Endothelial cell of umbilical vein (primary cell): ENCODE results near the gene RPS14.

ENCODE experiments used
- EZH2 ChIP-seq: IDR thresholded peaks from 2 replicates; pipeline ENCODE4 v1.6.1; 2012; ENCODE audit warnings: borderline replicate concordance, low read depth, mild to moderate bottlenecking, moderate library complexity, low read length, inconsistent platforms; ENCODE audit not compliant: severe bottlenecking
- GATA2 ChIP-seq: IDR thresholded peaks from 2 replicates; pipeline ENCODE4 v1.7.0; 2011; ENCODE audit warnings: low read depth, mild to moderate bottlenecking, moderate library complexity, mixed read lengths, low read length; ENCODE audit not compliant: insufficient read length, insufficient read depth
- MYC ChIP-seq: IDR thresholded peaks from one replicate; pipeline ENCODE4 v1.6.1; 2011; ENCODE audit warnings: mild to moderate bottlenecking, low read depth, low read length
- POLR2A ChIP-seq: IDR thresholded peaks from 2 replicates; pipeline ENCODE4 v1.6.1; 2012; ENCODE audit warnings: low read depth, mild to moderate bottlenecking, control low read depth, low read length
- POLR2AphosphoS5 ChIP-seq: IDR thresholded peaks from 2 replicates; pipeline ENCODE4 v1.6.1; 2012; ENCODE audit warnings: low read depth, mild to moderate bottlenecking, control low read depth, low read length, moderate library complexity; ENCODE audit not compliant: insufficient read depth
- TF ChIP-seq, protein P1 (sequence below): IDR thresholded peaks from 2 replicates; pipeline ENCODE4 v1.6.1; 2011; ENCODE audit not compliant: insufficient read depth, insufficient read length
- TF ChIP-seq, protein P2 (sequence below), 2 donors: IDR thresholded peaks; 1 replicate in 1 of 2; 2 replicates in 1 of 2; pipeline ENCODE4 v1.5.1; 2011; ENCODE audit warnings: low read length in 2 of 2, mild to moderate bottlenecking in 2 of 2, moderate library complexity in 2 of 2, control low read depth in 1 of 2, inconsistent platforms in 1 of 2, low read depth in 1 of 2; ENCODE audit not compliant: insufficient read depth in 1 of 2; ENCODE audit errors: extremely low read depth in 1 of 2

DNA sequence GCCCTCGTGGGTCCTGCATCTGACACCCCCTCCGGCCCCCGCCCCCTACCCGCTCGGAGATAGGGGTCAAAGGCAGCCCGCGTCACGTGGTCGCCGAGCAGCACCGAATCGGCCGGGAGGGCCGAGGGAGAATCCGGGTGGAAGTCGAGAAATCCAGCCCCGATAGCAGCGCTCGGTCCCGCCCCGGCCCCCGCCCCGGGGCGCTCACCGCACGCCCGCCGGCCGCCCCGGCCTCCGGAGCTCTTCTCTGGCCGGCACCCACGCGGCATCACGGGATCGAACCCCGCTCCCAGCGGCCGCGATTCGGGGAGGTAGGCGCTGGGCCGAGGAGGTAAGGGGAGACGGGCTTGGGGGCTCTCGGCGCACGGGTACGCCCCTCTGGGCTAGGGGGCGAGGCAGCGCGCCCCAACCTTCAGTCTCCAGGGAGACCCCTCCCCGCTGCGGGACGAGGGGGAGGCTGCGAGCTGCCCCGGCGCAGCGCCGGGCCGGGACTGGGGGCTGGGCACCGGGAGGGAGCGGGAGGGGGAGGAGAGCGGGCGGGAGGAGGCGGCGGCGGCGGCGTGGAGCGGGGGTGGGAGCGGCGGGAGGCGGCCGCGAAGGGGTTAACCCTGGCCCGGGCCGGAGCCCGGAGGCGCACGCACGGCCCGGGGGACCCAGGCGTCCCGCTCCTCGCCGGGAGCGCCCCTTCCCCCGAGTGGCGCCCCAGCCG is 36.3 kb upstream of the RPS14 start:
- TF ChIP-seq, protein P1, sequence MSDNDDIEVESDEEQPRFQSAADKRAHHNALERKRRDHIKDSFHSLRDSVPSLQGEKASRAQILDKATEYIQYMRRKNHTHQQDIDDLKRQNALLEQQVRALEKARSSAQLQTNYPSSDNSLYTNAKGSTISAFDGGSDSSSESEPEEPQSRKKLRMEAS = no peak
- TF ChIP-seq, protein P2, sequence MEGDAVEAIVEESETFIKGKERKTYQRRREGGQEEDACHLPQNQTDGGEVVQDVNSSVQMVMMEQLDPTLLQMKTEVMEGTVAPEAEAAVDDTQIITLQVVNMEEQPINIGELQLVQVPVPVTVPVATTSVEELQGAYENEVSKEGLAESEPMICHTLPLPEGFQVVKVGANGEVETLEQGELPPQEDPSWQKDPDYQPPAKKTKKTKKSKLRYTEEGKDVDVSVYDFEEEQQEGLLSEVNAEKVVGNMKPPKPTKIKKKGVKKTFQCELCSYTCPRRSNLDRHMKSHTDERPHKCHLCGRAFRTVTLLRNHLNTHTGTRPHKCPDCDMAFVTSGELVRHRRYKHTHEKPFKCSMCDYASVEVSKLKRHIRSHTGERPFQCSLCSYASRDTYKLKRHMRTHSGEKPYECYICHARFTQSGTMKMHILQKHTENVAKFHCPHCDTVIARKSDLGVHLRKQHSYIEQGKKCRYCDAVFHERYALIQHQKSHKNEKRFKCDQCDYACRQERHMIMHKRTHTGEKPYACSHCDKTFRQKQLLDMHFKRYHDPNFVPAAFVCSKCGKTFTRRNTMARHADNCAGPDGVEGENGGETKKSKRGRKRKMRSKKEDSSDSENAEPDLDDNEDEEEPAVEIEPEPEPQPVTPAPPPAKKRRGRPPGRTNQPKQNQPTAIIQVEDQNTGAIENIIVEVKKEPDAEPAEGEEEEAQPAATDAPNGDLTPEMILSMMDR (IDR thresholded peaks at IDR 0.05; ENCODE audit: extremely low read depth in 1 of 2, insufficient read depth in 1 of 2, low read depth in 1 of 2, low read length in 2 of 2) = no peak
- TF ChIP-seq POLR2A (no peak), EZH2 (no peak), GATA2 (no peak), POLR2AphosphoS5 (no peak), MYC (no peak)
